ENCODE data around the gene TTC7B. TPM values are rescaled to one million over a fixed set of nuclear protein-coding genes. Genes with fewer than 3 reads are reported as not detected.

TTC7B gene
- total and polyA plus RNA-seq, 2 donors (not counting 3 experiments of a cell fraction or from before 2014, with no cell fraction given) = 46.8 to 76.5 TPM

DNA sequence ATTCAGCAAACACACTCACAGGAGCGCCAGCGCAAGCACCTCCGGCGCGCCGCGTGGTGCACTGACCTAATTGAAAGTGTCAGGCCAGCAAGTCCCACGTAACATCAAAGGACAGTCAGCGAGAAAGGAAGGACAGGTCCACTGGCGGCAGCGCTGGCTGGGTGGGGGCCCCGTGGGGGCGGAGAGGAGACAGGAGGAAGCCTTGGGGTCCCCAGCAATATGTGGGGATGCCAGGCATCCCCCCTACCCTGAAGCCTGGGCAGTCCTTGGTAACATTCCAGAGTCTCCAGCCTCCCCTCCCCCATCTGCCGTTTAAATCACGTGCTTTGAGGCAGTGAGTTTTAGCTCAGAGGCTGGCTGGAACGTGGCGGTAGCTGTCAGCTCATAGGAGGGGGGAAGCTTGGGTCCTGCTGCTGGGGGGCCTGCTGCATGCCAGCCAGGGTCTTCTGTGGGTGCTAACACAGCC lies 260.2 kb downstream of the TTC7B start:
- no peak overlapping the region for H3K9ac ChIP-seq (replicated peaks; ENCODE audit: extremely low read depth, insufficient read depth, low read length)
- no peak overlapping the region for H2AFZ ChIP-seq (ENCODE audit: low read depth, low read length)
- CTCF ChIA-PET = no interaction called here
- dilution Hi-C loops (cut with MboI; ENCODE audit: extremely low pct_ligation_motif_present, low sequenced_read_pairs) (no loop called here), intact Hi-C loops (cut with micrococcal nuclease) (no loop called here)
- no peaks in the 10 kb centered on the region for H3K27me3 ChIP-seq (ENCODE audit: control insufficient read depth in 2 of 2, insufficient read depth in 2 of 2, low read length in 2 of 2)
- no peak for FAIRE-seq
- H3K27ac ChIP-seq (ENCODE audit: insufficient read depth, low read depth, low read length) = no peak overlapping the region
- no peak for DNase-seq (ENCODE audit: low read depth, low spot score)
- POLR2A ChIA-PET = no interaction called here
- no TSS peak for BruUV-seq (replicated peaks)
- no peaks in the 10 kb centered on the region for H3K4me1 ChIP-seq (ENCODE audit: control insufficient read depth, extremely low read depth, insufficient read depth, low read length)
- no peaks in the 10 kb centered on the region for H3K9me3 ChIP-seq (replicated peaks; ENCODE audit: control insufficient read depth, insufficient read depth, low read length)
- peaks cover 0 to 2% of the 10 kb centered on the region in 2 experiments for H3K36me3 ChIP-seq (ENCODE audit: control insufficient read depth in 2 of 2, extremely low read depth in 1 of 2, insufficient read depth in 2 of 2, low read length in 2 of 2)
- no peak overlapping the region for H3K4me2 ChIP-seq (ENCODE audit: insufficient read depth, low read length)
- TF ChIP-seq POLR2A (IDR thresholded peaks at IDR 0.05; ENCODE audit: low read depth, low read length) (no peak), FOS (IDR thresholded peaks at IDR 0.05; ENCODE audit: borderline replicate concordance, insufficient read depth, low read length) (no peak), MYC (IDR thresholded peaks at IDR 0.05; ENCODE audit: low read depth, low read length) (no peak), EZH2 (IDR thresholded peaks at IDR 0.05; ENCODE audit: borderline replicate concordance, low read depth, low read length, severe bottlenecking) (no peak), POLR2AphosphoS5 (IDR thresholded peaks at IDR 0.05; ENCODE audit: insufficient read depth, low read depth, low read length) (no peak), JUN (IDR thresholded peaks at IDR 0.05; ENCODE audit: borderline replicate concordance, insufficient read depth, insufficient read length, low read depth) (no peak), MAX (IDR thresholded peaks at IDR 0.05; ENCODE audit: insufficient read depth, insufficient read length) (no peak), CTCF (IDR thresholded peaks at IDR 0.05; ENCODE audit: extremely low read depth in 1 of 2, insufficient read depth in 1 of 2, low read depth in 1 of 2, low read length in 2 of 2) (no peak), GATA2 (IDR thresholded peaks at IDR 0.05; ENCODE audit: insufficient read depth, insufficient read length, low read depth, low read length) (no peak)
- no peaks in the 10 kb centered on the region for H3K9me1 ChIP-seq (replicated peaks; ENCODE audit: control insufficient read depth, extremely low read depth, insufficient read depth, low read length)
- H4K20me1 ChIP-seq (replicated peaks; ENCODE audit: control insufficient read depth, extremely low read depth, insufficient read depth, low read length) = no peaks in the 10 kb centered on the region
- no peak overlapping the region for H3K4me3 ChIP-seq (replicated peaks in 1 of 3; ENCODE audit: insufficient read depth in 1 of 3, low read depth in 1 of 3, low read length in 3 of 3)
- no peaks in the 10 kb centered on the region for H3K79me2 ChIP-seq (ENCODE audit: control insufficient read depth, insufficient read depth, low read length)

Measured in endothelial cell of umbilical vein (primary cell).